Measurements from ENCODE around the gene LYPD1. TPM values are rescaled to one million over a fixed set of nuclear protein-coding genes. Genes with fewer than 3 reads are reported as not detected.

LYPD1 gene
- polyA plus RNA-seq, 2 of the 4 experiments (the other 2 are of a cell fraction), result 3.6 to 12.0 TPM

GRCh38 chr2:132632000-132632649, 37.9 kb downstream of the LYPD1 start (continued):
- TF ChIP-seq, protein P1, sequence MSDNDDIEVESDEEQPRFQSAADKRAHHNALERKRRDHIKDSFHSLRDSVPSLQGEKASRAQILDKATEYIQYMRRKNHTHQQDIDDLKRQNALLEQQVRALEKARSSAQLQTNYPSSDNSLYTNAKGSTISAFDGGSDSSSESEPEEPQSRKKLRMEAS (IDR thresholded peaks at IDR 0.05), result no peak
- no peak for TF ChIP-seq RAD21 (conservative IDR thresholded peaks at IDR 0.05 in 1 of 2, IDR thresholded peaks at IDR 0.05 in 1 of 2)
- TF ChIP-seq SMC3 (IDR thresholded peaks at IDR 0.05), result no peak
- no peak for TF ChIP-seq FOSB (CRISPR knock-in tag; IDR thresholded peaks at IDR 0.05)
- no peak for TF ChIP-seq MAFK (IDR thresholded peaks at IDR 0.05; ENCODE audit: partially characterized antibody)

DNA sequence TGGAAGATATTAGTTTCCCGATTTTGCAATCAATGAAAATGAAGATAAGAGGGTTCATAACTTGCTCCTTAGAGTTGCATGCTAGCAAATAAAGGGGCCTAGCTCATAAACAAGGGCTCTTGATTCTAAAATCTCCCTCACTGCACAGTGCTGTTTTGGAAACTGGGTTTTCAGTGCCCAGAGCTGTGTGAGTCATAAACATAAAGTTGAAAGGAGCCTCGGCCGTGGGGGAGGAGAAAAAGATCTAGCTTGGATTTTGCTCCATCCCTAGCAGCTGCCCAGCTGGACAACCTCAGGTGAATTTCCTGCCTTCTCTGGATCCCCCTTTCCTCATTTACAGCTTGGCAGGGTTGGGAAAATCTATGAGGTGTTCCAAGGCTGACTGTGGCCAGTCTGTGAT, 42.5 kb downstream of the LYPD1 start:
- ChIA-PET CTCF (no interaction called here), POLR2A (no interaction called here)
- Histone ChIP-seq H3K9me3 (no peaks in the 10 kb centered on the region), H3K4me3 (no peak overlapping the region), H3K27ac (peak overlapping the region in 1 of 2 experiments; percentile 2; a peak in 2 of 6 replicates), H3K4me1 (peaks cover 25% of the 10 kb centered on the region), H3K4me2 (no peak overlapping the region)
- FAIRE-seq (no peak), DNase-seq (ENCODE audit: low read depth in 1 of 2, low spot score in 1 of 2) (no peak), ATAC-seq (no peak)
- no peak for TF ChIP-seq CHD4 (IDR thresholded peaks at IDR 0.05; ENCODE audit: borderline replicate concordance)
- no peak for TF ChIP-seq CBX2 (IDR thresholded peaks at IDR 0.05; ENCODE audit: borderline replicate concordance, low read depth)
- no peak for TF ChIP-seq ZNF302 (CRISPR knock-in tag; IDR thresholded peaks at IDR 0.05)
- TF ChIP-seq EHF (CRISPR knock-in tag; IDR thresholded peaks at IDR 0.05), result no peak
- TF ChIP-seq MAZ (IDR thresholded peaks at IDR 0.05; ENCODE audit: borderline replicate concordance, low read depth, low read length), result no peak
- no peak for TF ChIP-seq GATA3 (IDR thresholded peaks at IDR 0.05; ENCODE audit: borderline replicate concordance)
- no peak for TF ChIP-seq NFE2L2 (conservative IDR thresholded peaks at IDR 0.05; ENCODE audit: low read length)
- TF ChIP-seq FOSB (CRISPR knock-in tag; IDR thresholded peaks at IDR 0.05), result no peak
- TF ChIP-seq, protein P2, sequence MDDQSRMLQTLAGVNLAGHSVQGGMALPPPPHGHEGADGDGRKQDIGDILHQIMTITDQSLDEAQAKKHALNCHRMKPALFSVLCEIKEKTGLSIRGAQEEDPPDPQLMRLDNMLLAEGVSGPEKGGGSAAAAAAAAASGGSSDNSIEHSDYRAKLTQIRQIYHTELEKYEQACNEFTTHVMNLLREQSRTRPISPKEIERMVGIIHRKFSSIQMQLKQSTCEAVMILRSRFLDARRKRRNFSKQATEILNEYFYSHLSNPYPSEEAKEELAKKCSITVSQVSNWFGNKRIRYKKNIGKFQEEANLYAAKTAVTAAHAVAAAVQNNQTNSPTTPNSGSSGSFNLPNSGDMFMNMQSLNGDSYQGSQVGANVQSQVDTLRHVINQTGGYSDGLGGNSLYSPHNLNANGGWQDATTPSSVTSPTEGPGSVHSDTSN (IDR thresholded peaks at IDR 0.05), result no peak
- no peak for TF ChIP-seq CHD2 (IDR thresholded peaks at IDR 0.05; ENCODE audit: low read length, partially characterized antibody)
- WGBS (ENCODE audit: missing lambda C conversion rate), result 69% methylated on average over 3 of the region's 3 CpGs

GRCh38 chr2:132623096-132623839, 46.7 kb downstream of the LYPD1 start:
- Histone ChIP-seq H3K4me3 (no peak overlapping the region), H3K27ac (peak overlapping the region; percentile 44 to 77; a peak in 4 of 6 replicates), H3K4me1 (peaks cover 19% of the 10 kb centered on the region; the same call in 2 of the 3 replicates), H3K9me3 (no peaks in the 10 kb centered on the region), H3K4me2 (peak overlapping the region; percentile 9; the same call in 1 of the 3 replicates)
- TF ChIP-seq POLR2A (IDR thresholded peaks at IDR 0.05; ENCODE audit: low read length) (no peak), MYC (IDR thresholded peaks at IDR 0.05; ENCODE audit: borderline replicate concordance, low read length) (no peak), HOXB13 (CRISPR knock-in tag; IDR thresholded peaks at IDR 0.05; ENCODE audit: low read depth) (no peak), ZFP36 (IDR thresholded peaks at IDR 0.05; ENCODE audit: borderline replicate concordance, partially characterized antibody) (no peak), ZC3H11A (IDR thresholded peaks at IDR 0.05) (no peak), TFCP2L1 (CRISPR knock-in tag; IDR thresholded peaks at IDR 0.05) (no peak), HOXB5 (CRISPR knock-in tag; IDR thresholded peaks at IDR 0.05) (no peak), JUNB (IDR thresholded peaks at IDR 0.05) (no peak)
- ChIA-PET POLR2A (no interaction called here), CTCF (interaction anchor here (1.6 kb wide), 1 partner anchor 57 kb away, joined by 3 read pairs; no protein-coding TSS in a partner anchor)
- DNase-seq (ENCODE audit: low read depth in 1 of 2, low spot score in 1 of 2) (no peak), ATAC-seq (no peak), FAIRE-seq (no peak)
- WGBS (ENCODE audit: missing lambda C conversion rate), result 85% methylated on average over 9 of the region's 9 CpGs

Data from A549 (cell line).